Erythroblast (primary cell): ENCODE data around the gene CSF2.

ENCODE experiments used
- GATA1 ChIP-seq: IDR thresholded peaks from 2 replicates; pipeline ENCODE4 v1.6.1; 2011; ENCODE audit warnings: low read depth, mild to moderate bottlenecking, control low read depth, low read length, moderate library complexity
- POLR2A ChIP-seq: IDR thresholded peaks from 2 replicates; pipeline ENCODE4 v1.6.1; 2011; ENCODE audit warnings: mild to moderate bottlenecking, low read length

GRCh38 chr5:132112111-132112510 lies 38.5 kb downstream of the CSF2 start:
- TF ChIP-seq GATA1 (no peak), POLR2A (no peak)
